Endothelial cell of umbilical vein (primary cell): ENCODE measurements around the gene TSNAX. TPM values are rescaled to one million over a fixed set of nuclear protein-coding genes. Genes with fewer than 3 reads are reported as not detected.

Experiments
- BruUV-seq: library from RNA; stranded (reverse); fragments of 400-500 nt; replicated peaks from 2 replicates; lab custom pipeline; 2021; lab: Mats Ljungman, UMichigan
- CTCF ChIA-PET: fragments of 300-600, 350-600 bp; sonication (Branson Sonifier 250); formaldehyde crosslinking; loops from one replicate; lab custom pipeline; 2021; ENCODE audit warnings: antibody characterized with exemption, inconsistent platforms; lab: Charles Lee
- POLR2A ChIA-PET: fragments of 300-600, 350-600 bp; sonication (Branson Sonifier 250); formaldehyde crosslinking; loops from one replicate; lab custom pipeline; 2021; ENCODE audit warnings: antibody characterized with exemption, inconsistent platforms; lab: Charles Lee
- DNase-seq: peaks from one replicate; pipeline ENCODE4 v3.0.0-alpha.2; 2011; ENCODE audit warnings: low read depth, low spot score
- FAIRE-seq: peaks from 2 replicates; lab custom pipeline; 2011; peaks lifted over from hg19 to GRCh38; lab: Jason Lieb, UNC
- H2AFZ ChIP-seq: 2 replicates; pipeline ENCODE4 v1.6.0; 2012; ENCODE audit warnings: low read depth, low read length, control low read depth, inconsistent platforms
- H3K27ac ChIP-seq: 2 replicates; pipeline ENCODE4 v1.5.1; 2011; ENCODE audit warnings: low read depth, mild to moderate bottlenecking, control low read depth, low read length, moderate library complexity; ENCODE audit not compliant: insufficient read depth
- H3K27me3 ChIP-seq, 2 experiments: 2 replicates each; pipeline versions ENCODE4 v1.6.0 to v1.6.1; 2011; ENCODE audit warnings: low read length in 2 of 2, mixed read lengths in 1 of 2; ENCODE audit not compliant: control insufficient read depth in 2 of 2, insufficient read depth in 2 of 2
- H3K36me3 ChIP-seq, 2 experiments: 2 replicates in 1 of 2; 3 replicates in 1 of 2; pipeline ENCODE4 v1.5.1; 2011; ENCODE audit warnings: low read length in 2 of 2, mild to moderate bottlenecking in 1 of 2, moderate library complexity in 1 of 2; ENCODE audit not compliant: control insufficient read depth in 2 of 2, insufficient read depth in 2 of 2; ENCODE audit errors: extremely low read depth in 1 of 2
- H3K4me1 ChIP-seq: 3 replicates; pipeline ENCODE4 v1.5.1; 2011; ENCODE audit warnings: mild to moderate bottlenecking, low read length; ENCODE audit not compliant: control insufficient read depth, insufficient read depth; ENCODE audit errors: extremely low read depth
- H3K4me2 ChIP-seq: 2 replicates; pipeline ENCODE4 v1.6.1; 2011; ENCODE audit warnings: low read length, control low read depth, mixed read lengths; ENCODE audit not compliant: insufficient read depth
- H3K4me3 ChIP-seq, 3 experiments: fragments of 200-600 bp in 1 of 3; sonication (generic), shearing (Covaris generic) in 1 of 3; replicated peaks in 1 of 3; 2 replicates each; pipeline ENCODE4 v1.5.1; 2011 to 2016; ENCODE audit warnings: control low read depth in 3 of 3, low read length in 3 of 3, mild to moderate bottlenecking in 2 of 3, inconsistent platforms in 1 of 3, low read depth in 1 of 3, moderate library complexity in 1 of 3; ENCODE audit not compliant: insufficient read depth in 1 of 3
- H3K79me2 ChIP-seq: 2 replicates; pipeline ENCODE4 v1.6.0; 2012; ENCODE audit warnings: low read length, inconsistent platforms; ENCODE audit not compliant: control insufficient read depth, insufficient read depth
- H3K9ac ChIP-seq: replicated peaks from 2 replicates; pipeline ENCODE3; 2011; ENCODE audit warnings: low read length, control low read depth; ENCODE audit not compliant: insufficient read depth; ENCODE audit errors: extremely low read depth
- H3K9me1 ChIP-seq: replicated peaks from 3 replicates; pipeline ENCODE4 v1.6.0; 2011; ENCODE audit warnings: mild to moderate bottlenecking, low read length; ENCODE audit not compliant: control insufficient read depth, insufficient read depth; ENCODE audit errors: extremely low read depth
- H3K9me3 ChIP-seq: replicated peaks from 2 replicates; pipeline ENCODE4 v1.5.1; 2012; ENCODE audit warnings: low read length, inconsistent platforms; ENCODE audit not compliant: control insufficient read depth, insufficient read depth
- H4K20me1 ChIP-seq: replicated peaks from 2 replicates; pipeline ENCODE3; 2011; ENCODE audit warnings: mild to moderate bottlenecking, low read length; ENCODE audit not compliant: control insufficient read depth, insufficient read depth; ENCODE audit errors: extremely low read depth
- EZH2 ChIP-seq: IDR thresholded peaks from 2 replicates; pipeline ENCODE4 v1.6.1; 2012; ENCODE audit warnings: borderline replicate concordance, low read depth, mild to moderate bottlenecking, moderate library complexity, low read length, inconsistent platforms; ENCODE audit not compliant: severe bottlenecking
- GATA2 ChIP-seq: IDR thresholded peaks from 2 replicates; pipeline ENCODE4 v1.7.0; 2011; ENCODE audit warnings: low read depth, mild to moderate bottlenecking, moderate library complexity, mixed read lengths, low read length; ENCODE audit not compliant: insufficient read length, insufficient read depth
- POLR2AphosphoS5 ChIP-seq: IDR thresholded peaks from 2 replicates; pipeline ENCODE4 v1.6.1; 2012; ENCODE audit warnings: low read depth, mild to moderate bottlenecking, control low read depth, low read length, moderate library complexity; ENCODE audit not compliant: insufficient read depth
- dilution Hi-C: fragments of 300-500 bp; cut with MboI; formaldehyde crosslinking; loops from one replicate; pipeline ENCODE4 v1.15.0; 2019; ENCODE audit warnings: low sequenced_read_pairs; ENCODE audit not compliant: extremely low pct_ligation_motif_present
- intact Hi-C: fragments of 100-400 bp; cut with micrococcal nuclease; formaldehyde crosslinking; loops from one replicate; pipeline ENCODE4 v1.10.0; 2022
- polyA plus RNA-seq, 4 experiments: library from polyadenylated mRNA; depleted of rRNA in 3 of 4; stranded (reverse) in 3 of 4; unstranded in 1 of 4; fragments of >200 nt; gene quantifications; 2 replicates each; pipeline versions ENCODE4 v1.2.1 to v1.2.3, GENCODE V29; 2011 to 2012; ENCODE audit warnings: missing spikeins in 1 of 4
- total RNA-seq: library from RNA; stranded (reverse); gene quantifications from 2 replicates; pipeline ENCODE4 v1.2.3, GENCODE V29; 2021
- TF ChIP-seq, protein P1 (sequence below), 2 donors: IDR thresholded peaks; 1 replicate in 1 of 2; 2 replicates in 1 of 2; pipeline ENCODE4 v1.5.1; 2011; ENCODE audit warnings: low read length in 2 of 2, mild to moderate bottlenecking in 2 of 2, moderate library complexity in 2 of 2, control low read depth in 1 of 2, inconsistent platforms in 1 of 2, low read depth in 1 of 2; ENCODE audit not compliant: insufficient read depth in 1 of 2; ENCODE audit errors: extremely low read depth in 1 of 2
- TF ChIP-seq, protein P2 (sequence below): IDR thresholded peaks from 2 replicates; pipeline ENCODE4 v1.6.1; 2011; ENCODE audit not compliant: insufficient read depth, insufficient read length

The TSNAX gene
- total and polyA plus RNA-seq, 2 donors (not counting 3 experiments of a cell fraction or from before 2014, with no cell fraction given): 6.3 to 26.3 TPM

- Histone ChIP-seq H3K36me3 (no peaks in the 10 kb centered on the region), H3K27ac (no peak overlapping the region), H3K9me1 (no peaks in the 10 kb centered on the region), H3K4me3 (peak overlapping the region in 2 of 3 experiments; percentile 15 to 47), H3K4me1 (peaks cover 8% of the 10 kb centered on the region), H3K79me2 (no peaks in the 10 kb centered on the region), H3K27me3 (peaks cover 2 to 4% of the 10 kb centered on the region in 2 experiments), H3K9me3 (no peaks in the 10 kb centered on the region), H4K20me1 (no peaks in the 10 kb centered on the region), H3K4me2 (peak overlapping the region; percentile 77), H3K9ac (peak overlapping the region; percentile 27), H2AFZ (peak overlapping the region; percentile 50)
- dilution Hi-C loops: no loop called here
- CTCF ChIA-PET: interaction anchor here (0.8 to 1.1 kb wide), 5 partner anchors 179 to 550 kb away, joined by 3 to 5 read pairs (median 3); no protein-coding TSS in a partner anchor
- POLR2A ChIA-PET: no interaction called here
- DNase-seq: peak; percentile 74
- TF ChIP-seq, protein P1, sequence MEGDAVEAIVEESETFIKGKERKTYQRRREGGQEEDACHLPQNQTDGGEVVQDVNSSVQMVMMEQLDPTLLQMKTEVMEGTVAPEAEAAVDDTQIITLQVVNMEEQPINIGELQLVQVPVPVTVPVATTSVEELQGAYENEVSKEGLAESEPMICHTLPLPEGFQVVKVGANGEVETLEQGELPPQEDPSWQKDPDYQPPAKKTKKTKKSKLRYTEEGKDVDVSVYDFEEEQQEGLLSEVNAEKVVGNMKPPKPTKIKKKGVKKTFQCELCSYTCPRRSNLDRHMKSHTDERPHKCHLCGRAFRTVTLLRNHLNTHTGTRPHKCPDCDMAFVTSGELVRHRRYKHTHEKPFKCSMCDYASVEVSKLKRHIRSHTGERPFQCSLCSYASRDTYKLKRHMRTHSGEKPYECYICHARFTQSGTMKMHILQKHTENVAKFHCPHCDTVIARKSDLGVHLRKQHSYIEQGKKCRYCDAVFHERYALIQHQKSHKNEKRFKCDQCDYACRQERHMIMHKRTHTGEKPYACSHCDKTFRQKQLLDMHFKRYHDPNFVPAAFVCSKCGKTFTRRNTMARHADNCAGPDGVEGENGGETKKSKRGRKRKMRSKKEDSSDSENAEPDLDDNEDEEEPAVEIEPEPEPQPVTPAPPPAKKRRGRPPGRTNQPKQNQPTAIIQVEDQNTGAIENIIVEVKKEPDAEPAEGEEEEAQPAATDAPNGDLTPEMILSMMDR (IDR thresholded peaks at IDR 0.05; ENCODE audit: extremely low read depth in 1 of 2, insufficient read depth in 1 of 2, low read depth in 1 of 2, low read length in 2 of 2): peak; percentile 61 to 65
- TF ChIP-seq POLR2AphosphoS5 (no peak), EZH2 (no peak), GATA2 (no peak)
- TF ChIP-seq, protein P2, sequence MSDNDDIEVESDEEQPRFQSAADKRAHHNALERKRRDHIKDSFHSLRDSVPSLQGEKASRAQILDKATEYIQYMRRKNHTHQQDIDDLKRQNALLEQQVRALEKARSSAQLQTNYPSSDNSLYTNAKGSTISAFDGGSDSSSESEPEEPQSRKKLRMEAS: no peak
- peak; percentile 88 for FAIRE-seq
- BruUV-seq: no TSS peak
- intact Hi-C loops: loop anchor here (1.0 to 10.0 kb wide), 10 partner anchors 204 to 1349 kb away; partner anchors contain the start of genes ARV1, COG2, GNPAT and NTPCR
Observed at GRCh38 chr1:231603598-231604275, 75.3 kb downstream of the TSNAX start.
